Activated T-cell treated with anti-CD3 and anti-CD28 coated beads for 24 hours (primary cell): ENCODE results near the gene PCGF1.

Experiments
- DNase-seq: peaks from one replicate; pipeline ENCODE4 v3.0.0-alpha.2; 2020; ENCODE audit warnings: low read depth

The PCGF1 gene

GRCh38 chr2:74515271-74515980 lies 7.9 kb upstream of the PCGF1 start:
- DNase-seq, result no peak

GRCh38 chr2:74514368-74515270 lies 7.1 kb upstream of the PCGF1 start, which contains the start of gene TLX2:
TSS of gene TLX2 (plus strand) at chr2:74514450. CDS start at chr2:74514807, 357 bp downstream.
- DNase-seq, result no peak

DNA sequence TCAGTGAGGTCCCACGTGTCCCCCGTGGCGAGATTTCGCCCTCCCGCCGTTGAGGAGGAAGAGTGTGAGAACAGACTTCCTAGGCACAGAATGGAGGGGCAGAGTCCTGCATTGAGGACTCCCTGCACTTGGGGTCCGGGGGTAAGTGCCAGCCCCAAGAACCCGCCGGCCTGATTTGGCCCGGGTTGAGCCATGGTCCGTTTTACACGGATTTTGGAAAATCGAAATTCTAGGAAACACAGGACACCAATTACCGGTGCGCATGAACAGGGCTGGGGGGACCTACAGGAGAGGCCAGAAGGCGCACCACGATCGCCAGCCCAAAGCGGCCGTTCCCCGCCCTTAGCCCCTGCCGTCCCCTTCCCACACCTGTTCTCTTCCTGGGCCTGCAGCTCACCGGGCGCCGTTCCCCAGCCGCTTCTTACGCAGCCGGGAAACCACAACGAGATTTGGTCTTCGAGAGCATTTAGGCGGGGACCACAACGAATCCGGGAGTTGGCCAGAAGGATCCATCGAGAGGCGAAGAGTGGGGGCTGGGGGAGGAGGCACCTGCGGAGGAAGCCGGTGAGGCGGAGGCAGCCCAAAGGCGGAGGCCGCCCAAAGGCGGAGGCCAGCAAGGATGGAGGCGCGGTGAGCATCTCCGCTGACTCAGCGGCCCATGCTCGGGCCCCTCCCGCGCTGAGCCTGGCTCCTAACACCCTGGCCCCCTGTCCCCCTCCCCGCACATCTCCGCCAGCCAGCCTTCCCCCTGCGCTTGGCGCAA lies 6.3 kb upstream of the PCGF1 start:
- DNase-seq, result no peak

DNA sequence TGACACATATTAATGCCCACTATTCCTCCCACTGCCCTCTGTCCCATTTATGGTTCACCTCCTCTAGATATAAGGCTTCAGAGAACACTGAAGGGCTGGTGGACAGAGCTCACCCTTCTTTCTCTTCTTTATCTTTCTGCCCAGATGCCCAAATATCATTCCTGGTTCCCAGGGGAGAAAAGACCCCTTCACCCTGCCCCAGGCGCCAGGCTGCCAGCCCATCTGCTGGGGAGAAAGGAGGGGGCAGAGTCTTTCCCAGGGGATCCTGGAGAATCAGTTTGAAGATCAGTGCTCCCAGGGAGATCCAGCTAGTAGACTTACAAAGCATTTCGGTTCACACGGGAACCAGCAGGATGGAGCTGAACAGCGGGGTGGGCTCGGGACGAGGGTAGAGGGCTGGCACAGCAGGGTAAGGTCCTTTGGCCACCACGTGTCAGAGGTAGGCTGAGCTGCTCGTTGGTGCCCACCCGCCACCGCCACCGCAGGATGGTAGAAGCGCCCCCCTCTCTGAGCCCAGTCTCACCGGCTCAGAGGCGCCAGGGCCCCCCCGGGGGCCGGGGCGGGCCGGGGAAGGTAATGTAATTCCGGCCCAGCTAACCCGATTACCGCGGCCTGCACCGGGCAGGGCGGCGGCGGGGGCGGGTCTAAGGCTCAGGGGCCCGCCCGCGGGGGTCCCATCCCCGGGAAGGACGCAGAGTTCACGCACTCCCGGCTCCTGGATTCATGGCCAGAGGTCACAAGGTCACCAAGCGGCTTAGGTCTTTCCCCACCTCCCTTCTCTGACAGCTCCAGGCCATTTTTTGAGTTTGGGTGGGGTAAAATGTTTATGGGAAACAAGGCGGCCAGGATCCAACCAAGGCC lies 5.5 kb upstream of the PCGF1 start:
- no peak for DNase-seq

GRCh38 chr2:74511104-74511989 lies 3.9 kb upstream of the PCGF1 start:
- DNase-seq, result no peak

- DNase-seq, result no peak
These were observed 2.8 kb upstream of the PCGF1 start for GRCh38 chr2:74510272-74510671.

GRCh38 chr2:74507926-74508520 lies 528 bp upstream of the PCGF1 start:
- DNase-seq, result no peak

GRCh38 chr2:74505448-74506246 lies 1.8 kb downstream of the PCGF1 start:
- DNase-seq, result no peak

DNA sequence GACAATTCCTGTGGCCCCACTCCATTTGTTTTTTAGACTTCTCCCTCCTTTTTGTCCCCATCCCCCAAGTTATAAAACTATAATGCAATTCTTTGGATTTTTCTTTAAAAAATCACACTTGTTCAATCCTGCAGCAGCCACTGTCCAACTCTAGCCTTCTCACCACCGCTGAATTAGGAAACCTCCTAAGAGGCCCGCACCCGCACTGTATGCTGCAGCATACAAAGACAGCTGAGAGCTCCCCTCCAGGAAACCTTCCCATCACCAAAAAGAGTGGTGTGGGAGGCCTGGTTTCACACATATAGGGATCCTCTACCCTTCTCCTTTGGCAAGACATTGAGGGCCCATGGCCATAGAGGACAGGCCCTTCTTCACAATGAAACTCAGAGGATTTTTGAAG lies 2.9 kb downstream of the PCGF1 start:
- DNase-seq, result no peak

- no peak for DNase-seq
These were observed 3.7 kb downstream of the PCGF1 start for GRCh38 chr2:74503506-74504475.

DNA sequence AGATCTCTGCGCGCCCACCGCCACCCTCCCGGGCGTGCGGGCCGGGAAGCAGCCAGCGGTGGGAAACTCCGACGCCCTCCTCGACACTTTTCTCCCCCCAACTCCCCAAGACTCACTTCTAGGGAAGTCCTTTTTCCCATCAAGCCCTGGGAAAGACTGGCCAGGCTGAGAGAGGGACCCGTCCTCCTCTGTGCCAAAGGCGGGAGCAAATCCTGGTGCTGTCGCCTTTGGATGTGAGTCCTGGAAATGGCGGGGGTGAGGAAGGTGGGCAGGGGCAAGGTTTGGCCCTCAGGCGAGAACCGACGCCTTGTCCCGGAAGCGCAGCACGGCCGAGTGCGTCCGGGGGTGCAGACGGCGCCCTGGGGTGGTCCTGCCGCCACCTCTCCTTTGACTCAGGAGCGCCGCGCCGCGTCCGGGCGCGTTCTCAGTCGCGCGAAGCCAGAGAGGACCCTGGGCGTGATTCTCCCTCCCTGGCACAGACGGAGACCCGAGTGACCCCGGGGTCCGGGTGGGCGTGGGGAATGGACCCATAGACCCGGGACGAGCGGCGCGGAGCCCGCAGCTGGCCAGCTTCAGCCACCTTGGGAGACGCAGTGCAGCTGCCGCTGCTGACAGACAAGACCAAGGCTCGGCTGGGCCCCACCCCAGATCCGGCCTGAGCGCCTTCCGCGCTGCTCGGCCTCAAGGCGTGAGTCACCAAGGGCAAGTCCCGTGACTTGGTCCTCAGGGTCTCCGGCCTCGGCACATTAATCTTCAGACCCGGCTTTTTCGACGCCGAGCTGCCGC lies 4.6 kb downstream of the PCGF1 start:
- DNase-seq, result no peak

GRCh38 chr2:74502147-74502719 lies 5.3 kb downstream of the PCGF1 start:
- no peak for DNase-seq

DNA sequence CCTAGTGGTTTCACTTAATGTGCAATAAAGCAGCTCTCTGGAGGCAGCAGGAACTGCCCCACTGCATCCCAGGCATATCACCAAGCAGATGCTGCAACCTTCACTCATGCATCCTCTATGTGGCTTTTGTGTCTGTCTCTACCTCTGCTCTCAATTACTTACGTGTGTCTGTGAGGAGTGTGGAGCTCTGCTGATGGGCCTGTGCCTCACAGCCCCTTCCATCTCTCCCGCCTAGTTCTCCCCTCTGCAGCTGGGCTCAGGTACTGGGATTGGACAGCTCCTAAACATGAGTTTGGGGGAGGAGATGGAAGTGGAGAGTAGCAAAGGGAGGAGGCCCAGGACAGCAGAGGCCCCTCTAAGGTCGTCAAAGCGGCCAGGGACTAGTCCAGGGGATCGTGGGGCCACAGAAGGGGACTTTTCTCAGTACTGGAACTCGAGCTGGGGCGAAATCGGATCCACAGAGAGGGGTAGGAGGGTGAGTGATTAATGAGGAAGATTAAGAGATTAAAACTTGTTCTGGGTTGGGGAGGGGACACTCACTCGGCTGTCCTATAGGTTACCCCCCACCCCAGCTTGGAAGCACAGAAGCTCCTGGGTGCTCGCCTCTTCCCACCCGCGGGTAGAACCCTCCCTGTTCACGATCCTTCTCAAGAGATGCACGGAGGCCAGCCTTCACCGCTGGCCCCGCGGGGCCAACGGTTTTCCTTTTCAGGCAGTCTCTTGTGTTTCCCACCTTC lies 6.0 kb downstream of the PCGF1 start:
- DNase-seq, result no peak

DNA sequence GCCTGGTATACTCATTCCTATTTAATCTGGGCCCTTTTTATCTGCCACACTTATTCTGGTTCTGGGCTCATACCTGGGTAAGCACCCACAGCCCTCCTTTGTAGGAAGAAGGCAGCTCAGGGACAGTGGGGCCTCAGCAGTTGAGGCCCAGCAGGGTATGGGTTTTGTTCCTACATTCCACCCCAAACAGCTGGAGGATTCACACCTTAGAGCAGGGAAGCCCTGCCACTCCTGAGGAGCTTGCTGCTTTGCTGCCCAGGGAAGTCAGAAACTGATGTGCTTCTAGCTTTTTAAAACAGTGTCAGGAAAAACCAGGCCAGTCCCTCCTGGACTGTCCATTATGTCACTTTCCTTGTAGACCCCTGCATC lies 6.9 kb downstream of the PCGF1 start:
- DNase-seq, result no peak

DNA sequence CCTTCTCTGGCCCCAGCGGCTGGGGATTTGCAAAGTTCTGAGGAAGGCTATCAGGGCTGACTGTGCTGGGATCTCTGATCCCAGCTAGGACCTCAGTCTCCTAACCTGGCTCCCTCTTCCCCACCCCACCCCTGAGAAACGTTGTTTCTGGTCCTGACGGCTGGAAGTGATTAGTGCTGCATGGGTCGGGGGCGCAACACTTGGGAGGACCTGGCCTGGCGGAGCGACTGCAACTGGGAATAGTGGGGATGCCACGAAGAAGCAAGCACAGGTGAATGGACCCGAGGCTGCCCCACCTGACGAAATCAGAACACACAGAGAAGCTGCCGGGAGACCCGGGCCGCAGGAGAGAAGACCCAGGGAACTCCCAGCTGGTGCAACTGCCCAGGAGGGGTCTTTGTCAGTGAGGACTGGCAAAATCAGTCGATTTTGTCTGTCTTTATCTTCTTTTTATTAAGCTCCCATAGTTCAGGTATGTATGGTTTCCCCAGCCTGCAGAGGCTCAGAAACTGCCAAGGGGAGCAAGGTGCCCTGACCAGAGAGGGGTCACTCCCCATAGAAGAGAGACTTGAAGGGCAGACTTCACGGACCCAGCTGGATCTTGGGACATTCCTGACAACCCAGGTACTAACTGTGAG lies 7.4 kb downstream of the PCGF1 start:
- DNase-seq, result no peak
